ENCODE measurements around the gene TMEM30B.

- TF ChIP-seq EZH2 (IDR thresholded peaks at IDR 0.05; ENCODE audit: insufficient read depth, poor library complexity, severe bottlenecking) = no peak
- TF ChIP-seq EZH2phosphoT487 (IDR thresholded peaks at IDR 0.05; ENCODE audit: insufficient read depth, low read depth) = no peak
Measured at GRCh38 chr14:61326146-61326545, 45.0 kb upstream of the TMEM30B start.

Measured in GM23248 (cell line).